ENCODE measurements around the gene ADGRG4.
A peak's percentile ranks its signal among the peaks of the same experiment; 100 is the strongest.
"Not testable (repeated sequence)": the region's sequence is repeated elsewhere in the genome, so short reads cannot be mapped to it uniquely, and the experiment has no call there.

Gene ADGRG4

DNA sequence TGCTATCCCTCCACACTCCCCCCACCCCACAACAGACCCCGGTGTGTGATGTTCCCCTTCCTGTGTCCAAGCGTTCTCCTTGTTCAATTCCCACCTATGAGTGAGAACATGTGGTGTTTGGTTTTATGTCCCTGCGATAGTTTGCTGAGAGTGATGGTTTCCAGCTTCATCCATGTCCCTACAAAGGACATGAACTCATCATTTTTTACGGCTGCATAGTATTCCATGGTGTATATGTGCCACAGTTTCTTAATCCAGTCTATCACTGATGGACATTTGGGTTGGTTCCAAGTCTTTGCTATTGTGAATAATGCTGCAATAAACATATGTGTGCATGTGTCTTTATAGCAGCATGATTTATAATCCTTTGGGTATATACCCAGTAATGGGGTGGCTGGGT is at the start of gene ADGRG4:
ADGRG4 (plus strand) TSS at position 243 of the 400 bp plus-strand sequence. CDS start 7,815 bp downstream, outside the sequence.
- not testable (repeated sequence) for DNase-seq

DNA sequence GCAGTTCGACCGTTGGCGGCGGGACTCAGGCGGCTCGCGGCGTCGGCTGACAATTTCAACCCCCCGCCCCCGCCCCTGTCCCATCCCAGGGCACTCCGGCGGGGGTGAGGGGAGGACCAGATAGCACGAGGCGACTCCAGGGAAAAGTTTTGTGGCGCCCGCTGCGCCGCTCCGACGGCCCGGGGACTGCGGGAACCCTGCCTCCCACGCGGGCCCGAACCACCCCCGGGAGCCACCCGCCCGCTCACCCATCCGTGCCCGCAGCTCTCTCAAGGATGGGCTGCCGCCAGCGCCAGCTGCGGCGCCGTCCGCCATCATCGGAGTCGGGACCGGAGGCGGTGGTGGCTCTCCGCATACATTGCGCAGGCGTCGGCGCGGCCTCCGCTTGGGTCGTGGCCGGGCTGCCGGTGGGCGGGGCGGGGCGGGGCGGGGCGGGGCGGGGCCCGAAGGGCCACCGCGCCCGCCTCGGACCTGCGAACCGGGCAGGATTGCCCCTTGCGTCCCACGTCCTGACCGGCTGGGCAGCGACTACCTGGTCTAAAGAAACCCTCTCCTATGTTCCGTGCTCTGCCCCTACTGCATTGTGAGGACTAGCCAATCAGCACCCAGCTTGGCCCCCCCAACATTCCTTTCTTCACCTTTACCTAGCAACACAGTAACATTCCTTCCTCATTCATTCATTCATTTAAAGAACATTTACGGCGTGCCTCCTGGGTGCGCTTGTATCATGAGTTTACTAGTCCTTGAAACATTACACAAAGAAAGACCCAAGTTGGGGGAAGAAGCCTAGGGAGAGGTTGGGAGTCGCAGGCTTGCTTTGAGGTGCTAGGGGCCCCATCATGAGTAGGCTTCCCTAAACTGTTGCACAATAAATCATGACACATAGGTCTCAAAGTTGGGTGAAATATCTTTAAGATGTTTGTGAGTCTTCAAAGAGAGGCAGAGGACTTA is 49.4 kb upstream of the ADGRG4 start, which contains the start of gene MAP7D3:
MAP7D3 (minus strand) TSS at position 360 of the 951 bp plus-strand sequence; CDS start at position 318, 42 bp downstream.
- peak; percentile 49 to 57 for DNase-seq

- DNase-seq: no peak
Observed at GRCh38 chrX:136255541-136255940, 45.2 kb upstream of the ADGRG4 start.

GRCh38 chrX:136256026-136256425 is 44.7 kb upstream of the ADGRG4 start:
- DNase-seq: no peak

DNA sequence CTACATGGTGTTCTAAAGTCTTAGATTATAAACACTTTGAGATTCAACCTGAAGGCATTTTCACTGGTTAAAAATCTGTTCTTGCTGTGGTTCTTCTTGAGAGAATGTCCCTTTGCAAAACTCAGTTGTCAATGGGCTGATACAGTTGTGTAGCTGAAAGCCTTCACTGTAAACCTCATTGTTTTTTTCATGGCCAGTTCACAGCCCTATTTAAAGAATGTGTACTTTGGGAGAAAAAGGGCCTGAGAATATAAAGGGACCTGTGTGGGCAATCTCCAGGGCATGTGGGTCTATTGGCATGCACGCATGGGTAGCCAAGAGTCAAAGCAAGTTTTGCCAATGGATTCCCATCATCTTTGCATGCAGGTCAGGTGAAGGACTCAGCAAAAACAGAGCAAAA is 41.8 kb upstream of the ADGRG4 start:
- no peak for DNase-seq

GRCh38 chrX:136259543-136259942 is 41.2 kb upstream of the ADGRG4 start:
- peak in 1 of 2 experiments; percentile 2 for DNase-seq

DNA sequence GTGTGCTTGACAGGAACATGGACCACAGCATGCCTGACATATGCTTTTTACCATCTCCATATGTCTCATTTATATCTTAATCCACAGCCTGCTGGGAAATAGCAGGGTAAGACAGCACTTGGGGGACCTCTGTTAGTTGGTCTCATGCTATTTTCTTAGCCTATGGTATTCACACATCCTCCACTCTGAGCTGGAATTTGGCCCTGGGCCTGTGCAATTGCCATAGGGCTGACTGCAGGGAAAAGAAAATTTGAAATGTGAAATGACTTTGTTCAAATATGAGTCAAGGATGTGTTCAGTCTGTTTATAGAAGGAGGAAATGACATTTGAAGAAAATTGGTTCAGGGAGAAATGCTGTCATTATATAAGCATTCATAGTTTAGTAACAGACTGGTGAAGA is 40.0 kb upstream of the ADGRG4 start:
- no peak for DNase-seq

- DNase-seq: no peak
Observed at GRCh38 chrX:136261321-136261720, 39.4 kb upstream of the ADGRG4 start.

DNA sequence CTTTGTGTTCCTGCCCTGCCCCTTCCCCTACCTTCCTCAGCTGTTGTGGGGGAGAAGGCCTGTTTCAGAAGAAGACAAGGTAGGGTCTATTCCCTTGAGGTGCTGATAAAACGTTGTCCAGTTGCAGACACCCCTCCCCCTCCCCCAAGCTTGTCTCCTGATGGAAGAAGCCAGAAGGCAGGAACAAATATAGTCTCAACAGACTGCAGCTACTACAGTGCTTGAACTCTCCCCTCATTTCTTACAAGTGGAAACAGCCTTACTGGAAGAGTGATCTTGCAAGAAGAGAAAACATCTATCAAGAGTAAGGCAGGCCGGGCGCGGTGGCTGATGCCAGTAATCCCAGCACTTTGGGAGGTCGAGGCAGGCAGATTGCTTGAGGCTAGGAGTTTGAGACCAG is 38.5 kb upstream of the ADGRG4 start:
- no peak for DNase-seq

- DNase-seq: no peak
Observed at GRCh38 chrX:136262812-136263315, 37.9 kb upstream of the ADGRG4 start.

GRCh38 chrX:136266828-136267227 is 33.9 kb upstream of the ADGRG4 start:
- DNase-seq: no peak

GRCh38 chrX:136268051-136269048 is 32.4 kb upstream of the ADGRG4 start:
- peak; percentile 36 to 39 for DNase-seq

- DNase-seq: no peak
Observed at GRCh38 chrX:136269921-136270320, 30.8 kb upstream of the ADGRG4 start.

DNA sequence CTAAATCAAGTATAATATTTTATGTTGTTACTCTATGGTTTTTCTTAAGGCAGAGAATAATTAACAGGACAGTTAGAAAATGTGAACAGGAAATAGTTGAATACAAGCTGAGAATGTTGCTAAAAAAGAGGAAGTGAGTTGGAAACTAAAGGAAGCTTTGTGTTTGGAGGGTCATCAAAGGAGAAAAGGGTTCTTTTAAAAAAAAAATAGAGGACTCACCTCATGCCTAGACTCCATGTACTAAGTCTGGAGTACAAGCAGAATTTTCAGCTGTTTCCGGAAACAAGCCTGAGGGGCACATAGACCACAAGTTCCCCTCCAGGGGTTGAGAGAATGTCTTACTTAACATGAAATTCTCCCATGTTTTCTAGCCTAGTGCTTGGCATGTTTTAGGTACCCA is 29.5 kb upstream of the ADGRG4 start:
- no peak for DNase-seq

DNA sequence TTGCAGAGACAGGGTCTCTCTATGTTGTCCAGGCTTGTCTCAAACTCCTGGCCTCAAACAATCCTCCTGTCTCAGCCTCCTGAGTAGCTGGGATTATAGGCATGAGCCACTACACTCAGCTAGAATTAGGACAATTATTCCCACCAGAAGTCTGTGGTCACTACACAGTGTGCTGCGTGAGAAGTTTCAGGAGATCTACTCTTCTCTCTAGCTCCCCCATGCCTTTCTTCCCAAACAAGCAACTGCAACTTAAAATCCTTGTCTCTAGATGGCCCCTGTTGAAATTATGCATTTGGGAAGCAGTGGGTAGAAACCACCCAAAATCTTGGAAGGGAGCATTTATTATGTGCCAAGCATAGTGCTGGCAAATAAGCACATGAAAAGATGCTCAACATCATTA is 28.4 kb upstream of the ADGRG4 start:
- DNase-seq: no peak

DNA sequence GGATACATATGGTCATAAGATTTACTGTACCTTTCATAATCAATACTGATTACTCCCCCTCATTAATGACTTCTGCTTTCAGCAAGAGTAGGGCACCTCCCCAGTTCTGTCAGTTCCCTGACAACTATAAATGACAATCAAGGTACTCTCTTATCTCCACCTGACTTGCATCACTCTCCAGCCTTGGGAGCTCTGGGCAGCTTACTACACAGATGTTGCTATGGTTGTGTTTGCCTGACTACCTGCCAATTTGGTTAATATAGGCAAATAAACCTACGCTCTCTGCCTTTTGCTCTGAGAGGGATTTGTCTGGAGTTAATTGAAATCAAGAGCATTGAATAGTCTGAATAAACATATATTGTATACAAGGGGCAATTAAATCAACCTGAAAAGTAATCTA is 26.8 kb upstream of the ADGRG4 start:
- no peak for DNase-seq

DNA sequence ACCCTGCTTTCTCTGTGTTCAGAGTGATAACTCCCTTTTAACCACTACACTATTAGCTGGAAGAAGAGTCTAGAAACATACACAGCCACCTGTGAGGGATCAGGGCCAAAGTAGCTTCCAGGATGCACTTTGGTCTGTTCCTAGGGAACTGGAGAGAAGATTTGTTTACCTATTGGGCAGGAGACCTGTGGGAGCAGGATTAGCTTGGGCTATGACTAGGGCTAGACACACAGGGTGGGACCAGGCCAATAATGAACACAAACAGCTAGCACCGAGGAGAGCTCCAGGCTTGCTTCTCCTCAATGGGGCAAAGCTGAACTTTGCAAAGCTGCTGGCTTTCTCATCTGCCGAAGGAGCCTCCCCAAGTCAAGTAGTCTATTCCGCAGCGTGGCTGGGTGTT is 25.2 kb upstream of the ADGRG4 start:
- DNase-seq: no peak

- not testable (repeated sequence) for DNase-seq
Observed at GRCh38 chrX:136286375-136286774, 14.4 kb upstream of the ADGRG4 start.

GRCh38 chrX:136291824-136292223 is 8.9 kb upstream of the ADGRG4 start:
- no peak for DNase-seq

DNA sequence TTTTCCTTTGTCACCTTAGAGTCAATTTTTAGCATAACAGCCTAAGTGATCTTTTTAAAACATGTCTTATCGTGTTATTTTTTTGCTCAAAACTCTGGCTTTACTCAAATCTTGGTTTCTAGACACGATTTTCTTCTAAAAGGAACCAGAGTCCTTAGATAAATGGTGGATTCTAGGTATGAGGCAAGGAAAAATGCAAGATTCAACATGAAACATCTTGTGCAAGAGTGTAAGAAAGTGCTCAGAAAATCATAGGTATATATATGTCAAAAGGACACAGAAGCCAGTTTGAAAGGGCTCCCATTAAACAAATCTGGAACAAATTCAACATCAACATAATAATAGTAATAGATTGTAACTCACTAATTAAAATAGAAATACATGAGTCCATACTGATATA is 8.1 kb upstream of the ADGRG4 start:
- no peak for DNase-seq

GRCh38 chrX:136295380-136295779 is 5.4 kb upstream of the ADGRG4 start:
- no peak for DNase-seq

- DNase-seq: no peak
Observed at GRCh38 chrX:136303041-136303440, 2.3 kb downstream of the ADGRG4 start.

- no peak for DNase-seq
Observed at GRCh38 chrX:136304493-136304892, 3.7 kb downstream of the ADGRG4 start.

Measured in activated CD4-positive, alpha-beta T cell treated with anti-CD3 and anti-CD28 coated beads, Interleukin-2, amount 50 U/mL, for 4 hours (primary cell).